Activated T-helper 17 cell treated with anti-CD3 and anti-CD28 coated beads, Interleukin-2, amount 50 U/mL, for 72 hours (primary cell): ENCODE data around the gene KLK6. TPM values are rescaled to one million over a fixed set of nuclear protein-coding genes. Genes with fewer than 3 reads are reported as not detected.

Experiments used
- ATAC-seq: fragments of 150-1000 bp; cut with Tn5 transposase; replicated peaks from 2 replicates; pipeline ENCODE4 v1.10.0; 2021; ENCODE audit warnings: mild to moderate bottlenecking, moderate library complexity
- H3K27ac Mint-ChIP-seq: one replicate; pipeline ENCODE4 v1.8.0; 2022; ENCODE audit warnings: mixed read lengths
- H3K27me3 Mint-ChIP-seq: one replicate; pipeline ENCODE4 v1.8.0; 2022; ENCODE audit warnings: mixed read lengths
- H3K36me3 Mint-ChIP-seq: one replicate; pipeline ENCODE4 v1.8.0; 2022; ENCODE audit warnings: low read depth, mild to moderate bottlenecking, mixed read lengths
- H3K4me1 Mint-ChIP-seq: one replicate; pipeline ENCODE4 v1.8.0; 2022; ENCODE audit warnings: mixed read lengths
- H3K4me3 Mint-ChIP-seq: one replicate; pipeline ENCODE4 v1.8.0; 2022; ENCODE audit warnings: mild to moderate bottlenecking, mixed read lengths
- H3K9me3 Mint-ChIP-seq: one replicate; pipeline ENCODE4 v1.8.0; 2022; ENCODE audit warnings: mixed read lengths
- total RNA-seq, 2 donors: library from RNA; stranded (reverse); gene quantifications; one replicate each; pipeline ENCODE4 v1.2.3, GENCODE V29; 2022

The KLK6 gene
- not detected for total RNA-seq

GRCh38 chr19:50969413-50969760 lies at the start of gene KLK6:
TSS of gene KLK6 (minus strand) at chr19:50969591. CDS start at chr19:50968104, 1,487 bp downstream.
- ATAC-seq: no peak
- no peaks in the 10 kb centered on the region for H3K36me3 Mint-ChIP-seq
- peaks cover 36% of the 10 kb centered on the region for H3K27me3 Mint-ChIP-seq

GRCh38 chr19:51018745-51019543 lies 49.6 kb upstream of the KLK6 start:
- H3K4me1 Mint-ChIP-seq: peaks cover 11% of the 10 kb centered on the region
- H3K36me3 Mint-ChIP-seq: peaks cover 12% of the 10 kb centered on the region
- no peak for ATAC-seq
- peaks cover 54% of the 10 kb centered on the region for H3K27me3 Mint-ChIP-seq
- no peaks in the 10 kb centered on the region for H3K9me3 Mint-ChIP-seq
- no peak overlapping the region for H3K27ac Mint-ChIP-seq
- peak overlapping the region; percentile 66 for H3K4me3 Mint-ChIP-seq

More at GRCh38 chr19:50969413-50969760, at the start of gene KLK6:
- H3K4me1 Mint-ChIP-seq: no peaks in the 10 kb centered on the region
- H3K27ac Mint-ChIP-seq: no peak within 1 kb of the TSS
- no peak within 1 kb of the TSS for H3K4me3 Mint-ChIP-seq
- H3K9me3 Mint-ChIP-seq: no peaks in the 10 kb centered on the region

DNA sequence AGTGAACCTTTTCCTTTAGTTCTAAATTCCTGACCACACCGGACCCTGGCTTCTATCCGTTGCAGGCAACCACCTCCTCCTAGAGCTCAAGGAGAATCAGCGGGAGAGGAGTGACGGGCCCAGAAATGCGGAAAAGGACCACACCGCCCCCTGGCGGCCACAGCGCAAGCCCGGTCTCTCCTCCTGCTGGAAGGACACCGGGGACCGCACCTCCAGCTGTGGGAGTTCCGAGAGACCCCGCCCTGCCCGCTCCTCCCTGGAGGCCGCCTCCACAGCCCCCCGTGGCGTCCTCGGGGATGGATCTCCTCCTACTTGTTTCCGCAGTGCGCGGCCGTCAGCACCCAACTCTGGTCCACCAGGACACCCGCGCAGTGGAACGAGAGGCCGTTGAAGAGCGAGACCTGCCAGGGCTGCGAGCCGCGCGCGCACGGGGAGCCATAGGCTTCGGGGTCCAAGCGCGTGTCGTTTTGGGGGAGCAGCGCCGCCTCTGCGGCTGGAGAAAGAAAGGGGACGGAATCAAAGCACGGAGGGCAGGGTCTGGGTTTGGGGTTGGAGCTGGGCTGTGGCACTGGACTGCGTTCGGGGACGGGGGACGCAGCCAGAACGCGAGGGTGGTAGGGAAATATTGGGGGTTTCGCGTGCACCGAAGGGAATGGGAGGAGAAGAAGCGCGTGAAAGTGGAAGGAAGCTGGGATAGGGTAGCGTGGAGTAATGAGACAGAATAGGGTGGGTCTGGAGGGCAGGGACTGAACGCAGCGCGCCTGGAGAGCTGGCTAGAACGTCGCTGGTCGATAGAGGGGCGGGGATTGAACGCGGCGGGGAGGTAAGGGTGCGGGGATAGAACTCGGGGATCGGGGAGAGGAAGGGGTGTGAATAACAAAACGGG lies 47.6 kb upstream of the KLK6 start:
- Mint-ChIP-seq H3K27me3 (peaks cover 51% of the 10 kb centered on the region), H3K36me3 (peaks cover 12% of the 10 kb centered on the region), H3K27ac (no peak overlapping the region), H3K4me3 (no peak overlapping the region), H3K4me1 (peaks cover 11% of the 10 kb centered on the region), H3K9me3 (no peaks in the 10 kb centered on the region)
- ATAC-seq: peak; percentile 50

DNA sequence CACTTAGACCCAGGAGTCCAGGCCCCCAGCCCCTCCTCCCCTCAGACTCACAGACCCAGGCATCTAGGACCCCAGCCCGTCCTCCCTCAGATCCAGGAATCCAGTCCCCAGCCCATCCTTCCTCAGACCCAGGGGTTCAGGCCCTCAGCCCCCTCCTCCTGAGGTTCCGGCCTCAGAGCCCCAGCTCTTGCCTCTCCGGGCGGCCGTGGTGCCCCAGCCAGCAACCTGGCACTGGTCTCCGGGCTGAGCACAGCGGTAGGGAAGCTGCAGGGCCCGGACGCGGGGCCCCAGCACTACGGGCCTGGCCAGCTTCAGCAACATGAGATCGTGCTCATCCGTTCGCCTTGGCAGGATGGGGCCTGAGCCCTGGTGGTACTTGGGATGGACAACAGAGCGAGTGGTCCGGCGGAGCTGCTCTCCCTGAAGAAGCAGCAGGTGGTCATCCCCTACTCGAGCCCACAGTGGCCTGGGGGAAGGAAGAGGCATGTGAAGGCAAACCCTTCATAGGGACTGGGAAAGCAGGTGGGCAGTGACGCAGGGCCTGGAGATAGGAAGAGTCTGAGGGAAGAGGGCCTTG lies 46.4 kb upstream of the KLK6 start:
- no peak overlapping the region for H3K27ac Mint-ChIP-seq
- ATAC-seq: no peak
- H3K4me3 Mint-ChIP-seq: no peak overlapping the region
- peaks cover 53% of the 10 kb centered on the region for H3K27me3 Mint-ChIP-seq
- H3K9me3 Mint-ChIP-seq: no peaks in the 10 kb centered on the region
- peaks cover 12% of the 10 kb centered on the region for H3K36me3 Mint-ChIP-seq
- H3K4me1 Mint-ChIP-seq: peaks cover 11% of the 10 kb centered on the region

- H3K4me3 Mint-ChIP-seq: no peak overlapping the region
- ATAC-seq: no peak
- H3K4me1 Mint-ChIP-seq: peaks cover 11% of the 10 kb centered on the region
- no peaks in the 10 kb centered on the region for H3K9me3 Mint-ChIP-seq
- peaks cover 12% of the 10 kb centered on the region for H3K36me3 Mint-ChIP-seq
- H3K27ac Mint-ChIP-seq: no peak overlapping the region
- peaks cover 54% of the 10 kb centered on the region for H3K27me3 Mint-ChIP-seq
Observed at GRCh38 chr19:51014242-51014641, 44.9 kb upstream of the KLK6 start.

DNA sequence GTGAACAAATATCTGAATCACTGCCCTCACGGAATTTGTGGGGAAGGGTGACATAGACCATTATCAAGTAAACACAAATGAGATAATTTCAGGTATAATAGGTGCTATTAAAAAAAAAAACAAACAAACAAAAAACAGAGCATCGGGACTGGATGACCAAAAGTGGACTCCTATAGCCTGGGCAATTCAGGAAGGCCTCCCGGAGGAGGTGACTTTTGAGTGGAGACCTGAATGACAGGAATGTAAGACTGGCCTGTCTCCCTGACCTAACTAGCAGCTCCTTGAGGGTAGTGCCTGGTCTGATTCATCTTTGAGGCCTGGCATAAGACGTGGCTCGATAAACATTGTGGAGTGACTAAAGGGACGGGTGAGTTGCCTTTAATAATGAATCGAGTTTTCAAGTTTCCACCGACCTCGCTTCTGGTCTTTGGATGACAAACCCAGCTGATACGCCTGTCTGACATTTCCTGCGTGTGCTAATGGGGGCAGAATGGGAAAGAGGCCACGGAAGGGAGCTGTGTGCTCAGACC lies 43.3 kb upstream of the KLK6 start:
- ATAC-seq: no peak
- Mint-ChIP-seq H3K4me3 (no peak overlapping the region), H3K36me3 (peaks cover 6% of the 10 kb centered on the region), H3K27ac (no peak overlapping the region), H3K27me3 (peaks cover 48% of the 10 kb centered on the region), H3K9me3 (no peaks in the 10 kb centered on the region), H3K4me1 (peaks cover 5% of the 10 kb centered on the region)

DNA sequence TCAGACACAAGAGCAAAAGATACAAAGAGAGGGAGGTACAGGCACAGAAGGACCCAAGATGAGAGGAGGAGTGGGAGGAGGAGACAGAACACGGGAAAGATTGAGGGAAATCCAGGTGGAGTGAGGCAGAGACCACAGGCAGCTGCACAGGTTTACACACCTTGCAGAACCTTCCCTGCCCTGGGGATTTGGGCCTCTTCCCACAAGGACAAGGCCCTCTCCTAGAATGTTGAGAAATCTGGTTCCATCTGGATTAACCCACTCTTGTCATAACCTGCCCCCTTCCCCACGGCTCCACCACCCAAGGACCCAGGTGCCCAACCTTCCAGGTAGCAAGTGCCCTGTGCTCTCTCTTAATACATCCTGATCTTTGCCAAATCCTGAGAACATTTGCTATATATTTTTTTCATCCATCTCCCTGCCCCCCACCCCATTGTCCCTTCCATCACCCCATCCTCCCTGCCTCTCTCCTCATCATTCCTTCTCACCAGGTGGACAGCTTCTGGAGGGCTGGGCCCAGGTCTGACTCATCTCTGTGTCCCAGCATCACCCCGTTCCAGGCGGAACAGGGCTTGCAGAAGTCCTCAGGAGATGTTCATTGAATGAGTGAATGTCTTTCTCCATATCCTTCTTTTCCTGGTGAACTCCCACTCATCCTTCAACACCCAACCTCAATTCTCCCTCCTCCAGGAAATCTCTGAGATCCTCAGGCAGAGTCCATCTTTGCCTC lies 40.8 kb upstream of the KLK6 start:
- no peak for ATAC-seq
- Mint-ChIP-seq H3K27me3 (peaks cover 43% of the 10 kb centered on the region), H3K36me3 (no peaks in the 10 kb centered on the region), H3K9me3 (no peaks in the 10 kb centered on the region), H3K4me1 (no peaks in the 10 kb centered on the region), H3K4me3 (no peak overlapping the region), H3K27ac (no peak overlapping the region)

GRCh38 chr19:51009061-51009891 lies 39.9 kb upstream of the KLK6 start:
- H3K27me3 Mint-ChIP-seq: peaks cover 38% of the 10 kb centered on the region
- no peaks in the 10 kb centered on the region for H3K4me1 Mint-ChIP-seq
- no peak overlapping the region for H3K27ac Mint-ChIP-seq
- no peaks in the 10 kb centered on the region for H3K36me3 Mint-ChIP-seq
- H3K9me3 Mint-ChIP-seq: no peaks in the 10 kb centered on the region
- ATAC-seq: peak; percentile 34
- no peak overlapping the region for H3K4me3 Mint-ChIP-seq

- Mint-ChIP-seq H3K27ac (no peak overlapping the region), H3K36me3 (no peaks in the 10 kb centered on the region), H3K4me3 (no peak overlapping the region), H3K27me3 (peaks cover 38% of the 10 kb centered on the region), H3K9me3 (no peaks in the 10 kb centered on the region), H3K4me1 (no peaks in the 10 kb centered on the region)
- no peak for ATAC-seq
Observed at GRCh38 chr19:51007488-51007887, 38.1 kb upstream of the KLK6 start.

GRCh38 chr19:51006406-51006805 lies 37.0 kb upstream of the KLK6 start:
- no peaks in the 10 kb centered on the region for H3K4me1 Mint-ChIP-seq
- peaks cover 43% of the 10 kb centered on the region for H3K27me3 Mint-ChIP-seq
- no peak for ATAC-seq
- no peak overlapping the region for H3K27ac Mint-ChIP-seq
- H3K9me3 Mint-ChIP-seq: no peaks in the 10 kb centered on the region
- H3K36me3 Mint-ChIP-seq: no peaks in the 10 kb centered on the region
- H3K4me3 Mint-ChIP-seq: no peak overlapping the region

GRCh38 chr19:51005248-51005647 lies 35.9 kb upstream of the KLK6 start:
- Mint-ChIP-seq H3K9me3 (no peaks in the 10 kb centered on the region), H3K27ac (no peak overlapping the region), H3K4me1 (no peaks in the 10 kb centered on the region), H3K27me3 (peaks cover 43% of the 10 kb centered on the region), H3K36me3 (no peaks in the 10 kb centered on the region), H3K4me3 (no peak overlapping the region)
- ATAC-seq: no peak

GRCh38 chr19:51003316-51003715 lies 33.9 kb upstream of the KLK6 start:
- H3K27ac Mint-ChIP-seq: no peak overlapping the region
- peaks cover 45% of the 10 kb centered on the region for H3K27me3 Mint-ChIP-seq
- no peaks in the 10 kb centered on the region for H3K9me3 Mint-ChIP-seq
- no peak overlapping the region for H3K4me3 Mint-ChIP-seq
- H3K4me1 Mint-ChIP-seq: no peaks in the 10 kb centered on the region
- no peak for ATAC-seq
- no peaks in the 10 kb centered on the region for H3K36me3 Mint-ChIP-seq

- Mint-ChIP-seq H3K4me1 (no peaks in the 10 kb centered on the region), H3K27ac (no peak overlapping the region), H3K4me3 (no peak overlapping the region), H3K27me3 (peaks cover 51% of the 10 kb centered on the region), H3K36me3 (no peaks in the 10 kb centered on the region), H3K9me3 (no peaks in the 10 kb centered on the region)
- ATAC-seq: peak; percentile 19
Observed at GRCh38 chr19:51002542-51003311, 33.3 kb upstream of the KLK6 start.
